Activated B cell treated with CpG ODN at 0.5 μM for 24 hours (primary cell): ENCODE results near the gene FMN1. TPM values are rescaled to one million over a fixed set of nuclear protein-coding genes. Genes with fewer than 3 reads are reported as not detected.

Experiments
- ATAC-seq: fragments of 200-7000 bp; cut with Tn5 transposase; one replicate; pipeline ENCODE4 v1.10.0; 2021; ENCODE audit warnings: low read depth, mild to moderate bottlenecking, moderate library complexity
- CTCF ChIA-PET: fragments of 350-600 bp; sonication (Branson Sonifier 250); formaldehyde crosslinking; loops from one replicate; lab custom pipeline; 2021; ENCODE audit warnings: antibody characterized with exemption; lab: Charles Lee
- POLR2A ChIA-PET: fragments of 350-600 bp; sonication (Branson Sonifier 250); formaldehyde crosslinking; loops from one replicate; lab custom pipeline; 2021; ENCODE audit warnings: antibody characterized with exemption; lab: Charles Lee
- DNase-seq: peaks from one replicate; pipeline ENCODE4 v3.0.0; 2022
- H3K27ac Mint-ChIP-seq: one replicate; pipeline ENCODE4 v1.8.0; 2020; ENCODE audit warnings: mixed read lengths
- H3K27me3 Mint-ChIP-seq: one replicate; pipeline ENCODE4 v1.8.0; 2021; ENCODE audit warnings: mixed read lengths
- H3K36me3 Mint-ChIP-seq: one replicate; pipeline ENCODE4 v1.8.0; 2021; ENCODE audit warnings: low read depth, mixed read lengths
- H3K4me1 Mint-ChIP-seq: one replicate; pipeline ENCODE4 v1.8.0; 2021; ENCODE audit warnings: mixed read lengths
- H3K4me3 Mint-ChIP-seq: one replicate; pipeline ENCODE4 v1.8.0; 2020; ENCODE audit warnings: mild to moderate bottlenecking, mixed read lengths
- H3K9me3 Mint-ChIP-seq: one replicate; pipeline ENCODE4 v1.8.0; 2020; ENCODE audit warnings: mixed read lengths
- CTCF ChIP-seq: fragments of 200-600 bp; IDR thresholded peaks from one replicate; pipeline ENCODE4 v1.8.0; 2022; ENCODE audit warnings: antibody characterized with exemption, mild to moderate bottlenecking
- intact Hi-C: fragments of 100-400 bp; cut with micrococcal nuclease; formaldehyde crosslinking; loops from one replicate; pipeline ENCODE4 v1.15.1; 2024
- total RNA-seq: library from RNA; stranded (reverse); gene quantifications from 2 replicates; pipeline ENCODE4 v1.2.3, GENCODE V29; 2022

Gene FMN1
- total RNA-seq, 1 donor from 2014 or later: 0.80 TPM

GRCh38 chr15:32717426-32718226, 476.9 kb downstream of the FMN1 start, which contains the start of gene GREM1:
GREM1 (plus strand) TSS chr15:32718004; CDS start chr15:32730691, 12,687 bp downstream.
- no peak for DNase-seq
- Mint-ChIP-seq H3K4me3 (peak within 1 kb of the TSS; percentile 65), H3K27ac (no peak within 1 kb of the TSS), H3K36me3 (no peaks in the 10 kb centered on the region), H3K27me3 (peaks cover 45% of the 10 kb centered on the region), H3K9me3 (no peaks in the 10 kb centered on the region), H3K4me1 (peaks cover 28% of the 10 kb centered on the region)
- ChIA-PET POLR2A (no interaction called here), CTCF (interaction anchor here (0.7 kb wide), 1 partner anchor 18 kb away, joined by 3 read pairs; no protein-coding TSS in a partner anchor)
- intact Hi-C loops: no loop called here
- ATAC-seq: no peak
- no peak for TF ChIP-seq CTCF

- ATAC-seq: no peak
- CTCF ChIA-PET: interaction anchor here (0.7 kb wide), 1 partner anchor 19 kb away, joined by 3 read pairs; no protein-coding TSS in a partner anchor
- H3K27me3 Mint-ChIP-seq: peaks cover 45% of the 10 kb centered on the region
- peak overlapping the region; percentile 65 for H3K4me3 Mint-ChIP-seq
- POLR2A ChIA-PET: no interaction called here
- peaks cover 28% of the 10 kb centered on the region for H3K4me1 Mint-ChIP-seq
- no peaks in the 10 kb centered on the region for H3K9me3 Mint-ChIP-seq
- no peak for DNase-seq
- H3K27ac Mint-ChIP-seq: no peak overlapping the region
- intact Hi-C loops: no loop called here
- no peak for TF ChIP-seq CTCF
- no peaks in the 10 kb centered on the region for H3K36me3 Mint-ChIP-seq
Observed at GRCh38 chr15:32716915-32717425, 477.5 kb downstream of the FMN1 start.

- Mint-ChIP-seq H3K27me3 (peaks cover 49% of the 10 kb centered on the region), H3K9me3 (no peaks in the 10 kb centered on the region), H3K4me3 (peak overlapping the region; percentile 65), H3K27ac (no peak overlapping the region), H3K36me3 (no peaks in the 10 kb centered on the region), H3K4me1 (peaks cover 28% of the 10 kb centered on the region)
- intact Hi-C loops: no loop called here
- ChIA-PET CTCF (interaction anchor here (0.7 kb wide), 1 partner anchor 20 kb away, joined by 3 read pairs; no protein-coding TSS in a partner anchor), POLR2A (no interaction called here)
- ATAC-seq: no peak
- no peak for DNase-seq
- TF ChIP-seq CTCF: no peak
Observed at GRCh38 chr15:32716216-32716914, 478.1 kb downstream of the FMN1 start.

Other genes starting within 250 kb of the FMN1 start
- gene RYR3, start 116.3 kb upstream of the FMN1 start, total RNA-seq: not detected in 2 replicates